ENCODE data around the gene GPR137. TPM values are rescaled to one million over a fixed set of nuclear protein-coding genes. Genes with fewer than 3 reads are reported as not detected.

The GPR137 gene
- total and polyA plus RNA-seq, 9 of the 15 experiments (the other 6 are each of a cell fraction or from before 2014, with no cell fraction given): 0.32 to 26.7 (median 10.7) TPM

- TF ChIP-seq SFPQ (IDR thresholded peaks at IDR 0.05; ENCODE audit: low read depth, low read length) (no peak), OTX1 (CRISPR knock-in tag; IDR thresholded peaks at IDR 0.05) (no peak), E2F6 (IDR thresholded peaks at IDR 0.05; ENCODE audit: borderline replicate concordance in 1 of 2, extremely low read depth in 1 of 2, insufficient read depth in 1 of 2, insufficient read length in 1 of 2, low read depth in 1 of 2, low read length in 1 of 2, poor library complexity in 1 of 2, severe bottlenecking in 1 of 2) (no peak), TSHZ1 (CRISPR knock-in tag; IDR thresholded peaks at IDR 0.05) (no peak), ZNF280B (CRISPR knock-in tag; IDR thresholded peaks at IDR 0.05) (no peak)
These were observed 35.1 kb upstream of the GPR137 start (continued) for GRCh38 chr11:64250415-64251015.
